T-helper 1 cell treated with Interleukin-12 subunit alpha and Interleukin-12 subunit beta and Interleukin-4 antibody, amounts not matched to agents 30 μg/mL and 1 μg/mL, for 36 hours (primary cell): ENCODE measurements around the gene GRAMD1B.
A peak's percentile ranks its signal among the peaks of the same experiment; 100 is the strongest.

Experiments used
- H3K27ac Mint-ChIP-seq: one replicate; pipeline ENCODE4 v1.8.0; 2021; ENCODE audit warnings: mild to moderate bottlenecking, mixed read lengths
- H3K27me3 Mint-ChIP-seq: one replicate; pipeline ENCODE4 v1.8.0; 2021; ENCODE audit warnings: low read depth, mixed read lengths
- H3K36me3 Mint-ChIP-seq: one replicate; pipeline ENCODE4 v1.8.0; 2021; ENCODE audit warnings: low read depth, mixed read lengths
- H3K4me1 Mint-ChIP-seq: one replicate; pipeline ENCODE4 v1.8.0; 2021; ENCODE audit warnings: low read depth, mixed read lengths
- H3K4me3 Mint-ChIP-seq: one replicate; pipeline ENCODE4 v1.8.0; 2021; ENCODE audit warnings: mild to moderate bottlenecking, moderate library complexity, mixed read lengths
- H3K9me3 Mint-ChIP-seq: one replicate; pipeline ENCODE4 v1.8.0; 2021; ENCODE audit warnings: mixed read lengths

Gene GRAMD1B

DNA sequence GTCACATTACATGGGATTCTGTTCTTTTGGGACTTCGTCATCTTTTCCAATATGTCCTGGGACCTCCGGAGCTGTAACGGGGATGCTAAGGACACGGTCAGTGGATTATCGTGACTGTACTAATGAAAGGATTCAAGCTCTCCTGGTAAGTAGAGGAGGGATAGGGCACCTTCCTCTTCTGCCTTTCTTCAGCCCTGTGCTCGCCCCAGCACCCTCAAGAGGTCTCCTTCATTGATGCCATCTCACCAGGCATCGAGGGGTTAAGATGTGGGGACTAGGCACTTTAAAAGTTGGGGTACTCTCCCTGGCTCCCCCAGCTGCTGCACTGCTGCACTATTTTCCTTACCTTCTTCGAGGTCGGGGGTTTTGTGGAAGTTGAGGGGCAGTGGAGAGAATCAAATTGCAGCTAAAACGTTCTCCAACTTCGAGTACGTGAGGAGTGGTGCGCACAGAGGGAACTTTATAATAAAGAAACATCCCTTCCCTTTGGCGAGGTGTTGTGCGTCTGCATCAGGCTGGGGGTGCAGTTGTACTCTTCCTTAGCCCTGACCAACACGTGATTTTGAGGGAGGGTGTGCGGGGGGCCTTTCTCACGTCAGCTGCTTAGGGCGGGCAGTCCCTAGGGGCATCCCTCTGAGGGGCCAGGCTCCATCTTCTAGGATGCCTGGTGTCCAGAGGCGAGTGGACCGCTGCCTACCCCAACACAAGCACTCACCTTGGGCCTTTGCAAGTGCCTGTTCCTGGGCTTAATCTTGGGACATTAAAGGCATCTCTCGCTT lies 96.1 kb downstream of the GRAMD1B start:
- Mint-ChIP-seq H3K27me3 (no peaks in the 10 kb centered on the region), H3K4me3 (no peak overlapping the region), H3K36me3 (peaks cover 13% of the 10 kb centered on the region), H3K27ac (no peak overlapping the region), H3K9me3 (no peaks in the 10 kb centered on the region), H3K4me1 (peaks cover 19% of the 10 kb centered on the region)

DNA sequence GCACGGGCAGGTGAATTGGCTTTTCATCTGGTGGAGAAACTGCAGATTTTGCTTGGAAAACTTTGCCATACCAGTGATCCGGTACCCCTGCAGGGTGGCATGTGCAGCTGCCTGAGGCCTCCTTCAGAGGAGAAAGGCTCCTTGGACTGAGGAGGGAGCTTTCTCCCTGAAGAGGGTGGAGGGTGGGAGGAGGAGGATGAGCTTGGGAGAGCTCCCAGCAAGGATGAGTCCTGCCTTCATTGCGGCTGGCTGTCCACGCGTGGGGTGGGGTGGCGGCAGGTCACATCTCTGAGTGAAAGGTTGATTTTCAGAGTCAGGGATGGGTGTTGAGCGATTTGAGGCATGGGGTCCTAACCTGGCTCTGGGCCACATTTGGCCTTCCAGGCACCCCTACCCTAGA lies 96.8 kb downstream of the GRAMD1B start:
- Mint-ChIP-seq H3K4me3 (no peak overlapping the region), H3K9me3 (no peaks in the 10 kb centered on the region), H3K36me3 (peaks cover 11% of the 10 kb centered on the region), H3K27ac (no peak overlapping the region), H3K27me3 (no peaks in the 10 kb centered on the region), H3K4me1 (peaks cover 22% of the 10 kb centered on the region)

DNA sequence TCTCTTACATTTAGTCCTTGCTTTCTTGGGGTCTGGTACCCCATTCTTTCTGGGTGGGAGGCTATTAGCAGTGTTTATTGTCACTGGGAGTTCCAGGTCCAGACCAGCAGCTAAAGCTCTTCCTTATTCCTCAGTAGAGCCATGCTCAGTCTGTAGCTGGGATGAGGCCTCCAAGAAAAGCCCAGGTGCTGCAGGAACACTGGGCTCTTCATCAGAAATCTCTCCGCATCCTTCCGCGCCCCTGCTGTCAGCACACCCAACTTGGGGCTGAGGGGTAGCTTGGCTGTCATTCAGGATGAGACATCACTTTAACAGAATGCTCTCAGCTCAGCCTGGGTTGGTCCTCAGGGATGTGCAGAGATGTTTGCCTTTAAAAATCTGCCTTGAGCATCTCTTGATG lies 97.5 kb downstream of the GRAMD1B start:
- Mint-ChIP-seq H3K4me3 (no peak overlapping the region), H3K9me3 (no peaks in the 10 kb centered on the region), H3K27ac (no peak overlapping the region), H3K36me3 (peaks cover 11% of the 10 kb centered on the region), H3K27me3 (no peaks in the 10 kb centered on the region), H3K4me1 (peaks cover 22% of the 10 kb centered on the region)

DNA sequence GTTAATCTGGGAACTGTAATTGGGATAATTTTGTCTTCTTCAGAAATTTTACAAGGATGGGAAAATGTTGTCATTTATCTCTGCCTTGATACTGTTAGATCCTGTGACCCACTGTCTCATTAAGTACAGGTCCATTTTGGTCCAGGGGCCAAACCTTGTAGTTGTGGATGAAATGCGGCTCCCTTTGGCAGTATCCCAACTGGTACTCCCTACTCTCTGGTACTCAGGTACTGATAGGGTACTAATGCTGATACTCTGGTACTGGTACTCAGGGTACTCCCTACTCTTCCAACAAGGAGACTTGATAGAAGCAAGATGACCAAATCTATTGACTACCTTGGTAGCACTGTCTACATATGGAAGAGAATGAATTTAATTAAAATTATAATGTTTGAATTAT lies 97.9 kb downstream of the GRAMD1B start:
- H3K9me3 Mint-ChIP-seq: no peaks in the 10 kb centered on the region
- H3K27me3 Mint-ChIP-seq: no peaks in the 10 kb centered on the region
- peaks cover 11% of the 10 kb centered on the region for H3K36me3 Mint-ChIP-seq
- no peak overlapping the region for H3K27ac Mint-ChIP-seq
- H3K4me3 Mint-ChIP-seq: no peak overlapping the region
- peaks cover 20% of the 10 kb centered on the region for H3K4me1 Mint-ChIP-seq

DNA sequence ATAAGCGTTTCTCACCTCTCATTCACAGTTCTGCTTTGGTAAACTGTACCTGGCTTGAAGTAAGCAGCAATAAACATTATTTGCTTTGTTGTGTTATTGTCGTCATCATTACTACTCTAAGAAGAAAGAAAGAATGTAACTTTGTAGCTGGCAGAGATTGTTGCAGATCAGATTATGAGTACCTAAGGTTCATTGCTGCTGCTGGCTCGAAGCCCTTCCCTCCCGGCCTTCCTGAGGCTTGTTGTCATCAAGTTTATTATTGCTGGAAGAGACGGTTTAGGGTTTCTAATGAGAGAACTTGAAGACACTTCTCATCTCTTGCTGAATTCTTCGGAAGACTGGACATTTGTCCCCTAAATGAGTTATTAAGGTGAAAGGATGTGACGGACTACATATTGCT lies 101.3 kb downstream of the GRAMD1B start:
- Mint-ChIP-seq H3K27me3 (no peaks in the 10 kb centered on the region), H3K27ac (no peak overlapping the region), H3K4me3 (no peak overlapping the region), H3K36me3 (peaks cover 18% of the 10 kb centered on the region), H3K9me3 (no peaks in the 10 kb centered on the region), H3K4me1 (peaks cover 25% of the 10 kb centered on the region)

DNA sequence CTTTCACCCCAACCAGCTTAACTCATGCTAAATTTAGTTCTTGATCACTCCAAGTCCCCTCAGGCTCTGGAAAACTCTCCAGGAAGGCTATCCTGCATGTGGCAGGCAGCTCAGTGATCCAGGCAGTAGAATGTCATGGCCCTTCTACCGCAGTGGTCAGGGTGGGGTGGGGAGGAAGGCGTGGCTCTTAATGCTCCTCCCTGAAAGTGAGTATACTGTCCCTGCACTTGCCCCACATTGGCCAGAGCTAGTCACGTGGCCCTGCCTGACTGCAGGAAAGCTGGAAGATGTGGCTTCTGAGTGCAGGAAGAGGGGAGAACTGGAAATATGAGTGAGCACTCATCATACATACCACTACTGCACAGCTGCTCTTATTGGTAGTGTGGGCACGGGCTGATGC lies 102.1 kb downstream of the GRAMD1B start:
- Mint-ChIP-seq H3K4me3 (no peak overlapping the region), H3K27ac (no peak overlapping the region), H3K36me3 (peaks cover 18% of the 10 kb centered on the region), H3K27me3 (no peaks in the 10 kb centered on the region), H3K9me3 (no peaks in the 10 kb centered on the region), H3K4me1 (peaks cover 30% of the 10 kb centered on the region)

DNA sequence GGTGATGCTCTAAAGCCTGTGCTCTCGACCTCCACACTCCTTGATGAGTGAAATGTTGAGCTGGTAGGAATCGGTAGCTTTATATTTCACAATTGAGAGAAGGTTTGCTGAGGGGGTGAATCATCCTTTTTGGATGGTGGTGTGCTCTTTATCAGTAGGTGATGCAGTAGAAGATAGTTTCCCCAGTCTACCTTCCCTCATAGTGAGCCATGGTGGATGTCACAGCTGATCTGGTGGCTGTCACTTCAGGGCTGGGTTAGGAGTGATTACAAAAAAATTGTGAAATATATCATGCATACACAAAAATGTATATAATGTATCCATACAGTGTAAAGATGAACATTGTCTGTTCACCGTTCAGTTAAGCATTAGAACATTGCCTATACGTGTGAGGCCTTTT lies 105.3 kb downstream of the GRAMD1B start:
- Mint-ChIP-seq H3K36me3 (peaks cover 18% of the 10 kb centered on the region), H3K4me3 (no peak overlapping the region), H3K4me1 (peaks cover 27% of the 10 kb centered on the region), H3K9me3 (no peaks in the 10 kb centered on the region), H3K27me3 (no peaks in the 10 kb centered on the region), H3K27ac (no peak overlapping the region)

DNA sequence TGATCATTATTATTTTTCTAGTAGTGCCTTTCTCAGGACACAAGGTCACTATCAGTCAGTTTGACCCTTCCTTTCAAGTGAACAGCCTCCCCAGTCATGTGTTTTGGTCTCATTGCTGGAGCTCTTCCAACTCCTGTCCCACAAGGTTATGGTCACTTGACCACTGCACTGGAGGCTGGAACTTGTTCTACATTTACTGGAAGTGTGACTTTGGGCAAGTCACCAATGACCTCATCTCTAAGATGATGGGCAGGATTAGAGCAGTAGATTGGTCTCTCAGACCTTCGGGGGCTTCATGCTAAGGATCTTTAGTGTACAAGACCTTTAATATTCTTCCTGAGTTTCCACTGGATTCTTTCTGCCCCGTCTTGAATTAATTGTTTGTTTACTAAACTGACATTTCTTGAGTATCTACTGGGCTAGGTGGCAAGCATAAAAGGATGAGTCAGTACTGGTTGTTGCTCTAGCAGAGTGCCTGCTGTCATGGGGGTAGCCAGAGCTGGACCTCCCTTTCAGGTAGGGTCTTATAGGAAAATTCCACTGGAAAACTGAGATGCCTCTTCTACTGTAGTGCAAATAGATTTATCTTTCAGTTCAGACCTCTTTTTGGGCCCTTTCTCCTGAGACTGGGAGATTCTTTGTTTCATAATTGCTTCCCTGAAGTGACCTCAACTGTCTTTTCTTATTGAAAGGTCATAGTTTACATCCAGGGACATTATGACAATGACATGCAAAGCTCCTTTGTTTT lies 106.8 kb downstream of the GRAMD1B start:
- H3K27ac Mint-ChIP-seq: peak overlapping the region; percentile 2
- H3K36me3 Mint-ChIP-seq: peaks cover 18% of the 10 kb centered on the region
- no peaks in the 10 kb centered on the region for H3K27me3 Mint-ChIP-seq
- peaks cover 26% of the 10 kb centered on the region for H3K4me1 Mint-ChIP-seq
- H3K4me3 Mint-ChIP-seq: no peak overlapping the region
- no peaks in the 10 kb centered on the region for H3K9me3 Mint-ChIP-seq

DNA sequence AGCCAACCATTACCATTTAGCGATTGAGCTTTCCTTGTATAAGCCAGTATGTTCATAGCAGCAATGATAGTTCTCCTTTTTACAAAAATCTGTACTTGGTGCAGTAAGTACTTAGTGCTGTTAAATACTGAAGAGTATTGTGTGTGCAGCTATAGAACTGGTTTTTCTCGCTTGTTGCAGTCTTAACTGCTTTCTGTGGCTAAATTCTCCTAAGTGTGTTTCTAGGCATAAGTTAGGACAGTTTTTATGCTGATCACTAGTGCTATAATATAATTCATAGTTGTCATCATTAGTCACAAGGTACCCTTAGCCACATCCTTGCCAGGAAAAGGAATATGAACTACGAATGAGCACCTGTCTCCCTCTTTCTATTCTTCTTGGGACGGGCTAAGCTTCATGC lies 107.7 kb downstream of the GRAMD1B start:
- H3K4me3 Mint-ChIP-seq: no peak overlapping the region
- H3K27ac Mint-ChIP-seq: no peak overlapping the region
- H3K36me3 Mint-ChIP-seq: peaks cover 22% of the 10 kb centered on the region
- no peaks in the 10 kb centered on the region for H3K9me3 Mint-ChIP-seq
- peaks cover 32% of the 10 kb centered on the region for H3K4me1 Mint-ChIP-seq
- H3K27me3 Mint-ChIP-seq: no peaks in the 10 kb centered on the region

DNA sequence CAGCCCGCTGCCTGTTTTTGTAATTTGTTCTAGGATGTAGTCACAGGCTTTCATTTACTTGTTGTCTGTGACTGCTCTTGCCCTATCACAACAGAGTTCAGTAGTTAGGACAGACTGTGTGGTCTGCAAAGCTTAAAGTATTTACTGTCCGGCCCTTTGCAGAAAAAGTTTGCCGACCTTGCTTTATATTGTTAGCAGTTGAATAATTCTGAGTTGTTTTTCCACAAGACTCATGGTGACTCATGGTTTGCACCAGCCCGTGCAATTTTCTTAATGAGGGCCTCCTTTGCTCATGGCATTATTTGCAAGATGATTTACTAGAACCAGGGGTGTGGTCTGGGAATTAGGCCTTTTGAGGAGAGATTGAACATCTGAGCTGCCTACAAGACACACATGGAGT lies 113.7 kb downstream of the GRAMD1B start:
- Mint-ChIP-seq H3K27ac (no peak overlapping the region), H3K36me3 (peaks cover 15% of the 10 kb centered on the region), H3K4me3 (no peak overlapping the region), H3K4me1 (peaks cover 33% of the 10 kb centered on the region), H3K9me3 (no peaks in the 10 kb centered on the region), H3K27me3 (no peaks in the 10 kb centered on the region)

DNA sequence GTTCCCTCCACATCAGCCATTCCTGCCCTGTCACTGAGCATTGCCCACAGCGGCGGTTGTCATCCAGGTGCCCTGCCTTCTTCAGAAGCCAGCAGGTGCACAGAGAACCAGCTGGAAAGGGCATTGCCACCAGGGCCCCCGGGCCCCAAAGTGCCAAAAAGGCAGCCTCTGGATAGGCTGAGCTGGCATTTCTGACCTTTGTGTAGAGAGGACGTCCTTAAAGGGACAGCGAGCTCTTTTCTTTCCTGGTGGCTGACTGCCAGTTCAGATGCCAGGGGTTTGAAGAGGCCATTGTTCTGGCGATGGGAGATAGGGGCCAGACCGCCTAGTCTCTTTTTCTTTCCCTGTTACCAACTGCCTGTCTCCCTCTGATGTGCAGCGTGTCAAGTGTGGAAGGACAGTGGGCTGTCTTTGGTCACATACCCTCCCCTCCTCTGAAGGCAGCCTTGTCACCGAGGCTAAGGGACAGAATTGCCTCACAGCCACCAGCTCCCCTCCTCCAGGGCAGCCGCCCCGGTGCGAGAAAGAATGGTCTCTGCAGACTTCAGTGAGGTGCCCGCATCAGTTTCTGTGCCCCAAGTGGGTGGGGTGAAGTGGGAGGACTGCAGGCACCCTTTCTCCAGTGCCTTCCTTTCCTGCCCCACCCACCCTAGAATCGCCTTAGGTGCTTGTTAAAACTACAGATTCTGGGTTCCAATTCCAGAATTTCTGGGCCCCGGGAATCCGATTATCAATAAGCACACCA lies 114.7 kb downstream of the GRAMD1B start:
- H3K36me3 Mint-ChIP-seq: peaks cover 7% of the 10 kb centered on the region
- H3K4me3 Mint-ChIP-seq: no peak overlapping the region
- H3K9me3 Mint-ChIP-seq: no peaks in the 10 kb centered on the region
- peaks cover 32% of the 10 kb centered on the region for H3K4me1 Mint-ChIP-seq
- H3K27ac Mint-ChIP-seq: no peak overlapping the region
- H3K27me3 Mint-ChIP-seq: no peaks in the 10 kb centered on the region

DNA sequence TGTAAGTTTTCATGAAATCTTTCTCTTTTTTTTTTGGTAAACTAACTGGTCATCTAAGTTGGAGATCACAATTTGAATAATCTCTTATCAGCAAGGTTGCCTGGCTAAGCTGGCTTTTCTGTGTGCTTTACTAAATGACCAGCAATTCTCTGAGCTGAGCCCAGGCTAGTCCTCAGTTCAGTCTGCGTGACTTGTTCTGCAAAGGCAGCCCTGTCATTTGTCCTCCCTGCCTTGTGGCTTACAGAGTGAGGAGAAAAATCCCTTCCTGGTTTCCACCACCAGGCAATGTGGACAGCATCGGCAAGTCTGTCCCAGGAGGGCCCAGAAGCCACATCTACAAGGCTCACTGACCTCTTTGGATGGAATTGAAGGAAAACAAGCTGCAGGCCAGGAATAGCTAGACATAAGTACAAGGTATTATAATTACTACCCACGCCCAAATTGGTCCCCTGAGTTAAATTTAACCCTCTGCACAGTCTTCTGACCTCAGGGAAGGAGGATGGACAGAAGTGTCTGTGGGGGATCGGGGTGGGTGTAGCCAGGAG lies 115.7 kb downstream of the GRAMD1B start:
- Mint-ChIP-seq H3K4me3 (no peak overlapping the region), H3K4me1 (peaks cover 37% of the 10 kb centered on the region), H3K27ac (no peak overlapping the region), H3K27me3 (no peaks in the 10 kb centered on the region), H3K9me3 (no peaks in the 10 kb centered on the region), H3K36me3 (peaks cover 10% of the 10 kb centered on the region)

DNA sequence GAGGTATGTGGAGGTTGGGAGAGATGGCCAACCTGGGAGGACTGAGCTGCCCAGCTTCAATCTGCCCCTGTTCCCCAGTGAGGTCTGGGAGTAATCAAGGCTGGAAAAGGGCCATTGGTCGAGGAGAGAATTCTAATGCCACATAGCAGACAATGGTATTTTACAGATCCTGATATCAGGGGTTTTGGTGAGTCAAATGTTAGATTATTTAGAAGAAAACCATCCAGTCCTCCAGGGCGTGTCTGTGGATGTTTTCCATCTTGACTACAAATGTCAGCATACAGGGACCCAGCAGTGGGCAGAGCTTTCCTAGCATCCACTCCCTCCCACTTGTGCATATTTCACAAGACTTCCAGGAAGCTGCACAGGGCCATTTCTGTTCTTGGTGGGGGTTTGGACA lies 116.4 kb downstream of the GRAMD1B start:
- Mint-ChIP-seq H3K36me3 (peaks cover 7% of the 10 kb centered on the region), H3K27me3 (no peaks in the 10 kb centered on the region), H3K4me3 (no peak overlapping the region), H3K9me3 (no peaks in the 10 kb centered on the region), H3K4me1 (peaks cover 33% of the 10 kb centered on the region), H3K27ac (no peak overlapping the region)

DNA sequence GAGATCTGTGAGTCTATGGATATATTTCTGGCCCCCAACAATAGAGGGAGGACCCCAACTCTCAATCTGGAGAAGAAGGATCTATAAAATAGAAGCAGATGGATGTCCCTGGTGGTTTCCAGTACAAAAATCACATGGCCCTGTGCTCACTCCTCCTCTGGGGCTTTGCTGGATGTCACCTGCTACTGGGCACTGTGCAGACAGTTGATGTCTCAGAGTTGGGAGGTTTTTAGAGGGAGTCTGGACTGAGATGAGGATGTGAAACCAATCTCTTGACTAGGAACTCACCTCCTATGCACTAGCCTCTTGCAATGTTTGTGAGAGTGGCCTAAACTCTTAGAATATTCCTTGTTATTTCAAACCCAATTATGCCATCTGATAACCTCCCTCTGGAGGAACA lies 117.1 kb downstream of the GRAMD1B start:
- Mint-ChIP-seq H3K4me3 (no peak overlapping the region), H3K9me3 (no peaks in the 10 kb centered on the region), H3K4me1 (peaks cover 33% of the 10 kb centered on the region), H3K27me3 (no peaks in the 10 kb centered on the region), H3K27ac (no peak overlapping the region), H3K36me3 (peaks cover 6% of the 10 kb centered on the region)
